HepG2 (cell line): ENCODE data around the gene TSEN34. TPM values are rescaled to one million over a fixed set of nuclear protein-coding genes. Genes with fewer than 3 reads are reported as not detected.

Experiments used
- CBX2 ChIP-seq, 2 experiments: fragments of 200-600 bp in 1 of 2; sonication (generic); formaldehyde crosslinking in 1 of 2; IDR thresholded peaks; 2 replicates each; pipeline versions ENCODE4 v1.7.0 to v1.8.1; 2018 to 2022; ENCODE audit warnings: low read depth in 2 of 2, low read length in 1 of 2, mild to moderate bottlenecking in 1 of 2, missing genetic modification reagents in 1 of 2
- FLYWCH1 ChIP-seq: sonication (generic); formaldehyde crosslinking; IDR thresholded peaks from 2 replicates; pipeline ENCODE4 v1.8.1; 2023; ENCODE audit warnings: mild to moderate bottlenecking, missing genetic modification reagents
- HDAC6 ChIP-seq: fragments of 200-600 bp; sonication (generic); IDR thresholded peaks from 2 replicates; pipeline ENCODE4 v1.7.0; 2017; ENCODE audit warnings: mild to moderate bottlenecking, antibody characterized with exemption, low read length, low read depth
- HNF4A ChIP-seq: sonication (generic); formaldehyde crosslinking; IDR thresholded peaks from 2 replicates; pipeline ENCODE4 v1.4.0; 2020; ENCODE audit warnings: missing genetic modification reagents
- HOMEZ ChIP-seq: IDR thresholded peaks from 2 replicates; pipeline ENCODE4 v1.6.1; 2016; ENCODE audit warnings: low read depth
- HOXA5 ChIP-seq: sonication (generic); formaldehyde crosslinking; IDR thresholded peaks from 2 replicates; pipeline ENCODE4 v1.4.0; 2020; ENCODE audit warnings: missing genetic modification reagents
- MBNL3 ChIP-seq: fragments of 250-450 bp; sonication (Bioruptor Pico); conservative IDR thresholded peaks from 2 replicates; pipeline ENCODE4 v1.8.0; 2022; ENCODE audit warnings: mild to moderate bottlenecking, inconsistent platforms
- MEIS1 ChIP-seq: sonication (generic); formaldehyde crosslinking; IDR thresholded peaks from 2 replicates; pipeline ENCODE4 v1.9.0; 2021; ENCODE audit warnings: mild to moderate bottlenecking, missing genetic modification reagents, moderate library complexity, borderline replicate concordance
- SIX1 ChIP-seq: sonication (generic); formaldehyde crosslinking; IDR thresholded peaks from 2 replicates; pipeline ENCODE4 v1.4.0; 2020; ENCODE audit warnings: missing genetic modification reagents, borderline replicate concordance
- SMARCC2 ChIP-seq: fragments of 450-650 bp; IDR thresholded peaks from 2 replicates; pipeline ENCODE4 v1.6.1; 2017; ENCODE audit warnings: antibody characterized with exemption, mild to moderate bottlenecking
- SP2 ChIP-seq: sonication (generic); formaldehyde crosslinking; IDR thresholded peaks from 2 replicates; pipeline ENCODE4 v1.5.1; 2020; ENCODE audit warnings: mild to moderate bottlenecking, missing genetic modification reagents
- TEAD2 ChIP-seq: sonication (generic); formaldehyde crosslinking; IDR thresholded peaks from 2 replicates; pipeline ENCODE4 v1.9.0; 2021; ENCODE audit warnings: missing genetic modification reagents
- ZBTB20 ChIP-seq: sonication (generic); formaldehyde crosslinking; IDR thresholded peaks from 2 replicates; pipeline ENCODE4 v1.8.1; 2023; ENCODE audit warnings: missing genetic modification reagents, low read depth, mild to moderate bottlenecking, borderline replicate concordance
- ZNF251 ChIP-seq: sonication (generic); formaldehyde crosslinking; IDR thresholded peaks from 2 replicates; pipeline ENCODE4 v1.9.0; 2021; ENCODE audit warnings: mild to moderate bottlenecking, missing genetic modification reagents
- ZNF292 ChIP-seq: sonication (generic); formaldehyde crosslinking; IDR thresholded peaks from 2 replicates; pipeline ENCODE4 v1.8.1; 2022; ENCODE audit warnings: mild to moderate bottlenecking, low read depth, missing genetic modification reagents, borderline replicate concordance
- ZNF296 ChIP-seq: sonication (generic); formaldehyde crosslinking; conservative IDR thresholded peaks from 2 replicates; pipeline ENCODE4 v1.5.0; 2020; ENCODE audit warnings: mild to moderate bottlenecking, missing genetic modification reagents
- ZNF34 ChIP-seq: sonication (generic); formaldehyde crosslinking; IDR thresholded peaks from 2 replicates; pipeline ENCODE4 v1.4.0; 2020; ENCODE audit warnings: mild to moderate bottlenecking, missing genetic modification reagents, borderline replicate concordance
- ZNF781 ChIP-seq: sonication (generic); formaldehyde crosslinking; IDR thresholded peaks from 2 replicates; pipeline ENCODE4 v1.5.1; 2020; ENCODE audit warnings: borderline replicate concordance, mild to moderate bottlenecking, missing genetic modification reagents; ENCODE audit errors: not compliant biosample characterization
- polyA plus RNA-seq, 8 experiments: library from polyadenylated mRNA; depleted of rRNA in 3 of 8; stranded (reverse) in 7 of 8; unstranded in 1 of 8; fragments of >200 nt; fragmentation: Illumina TruSeq in 4 of 8; extraction: Trizol in 4 of 8; gene quantifications; 2 replicates each; pipeline versions ENCODE4 v1.2.1 to v1.2.3, GENCODE V29; 2011 to 2016; ENCODE audit warnings: low read depth in 4 of 8, missing spikeins in 1 of 8, mixed read lengths in 1 of 8; ENCODE audit not compliant: insufficient read depth in 1 of 8
- total RNA-seq, 5 experiments: library from RNA; depleted of rRNA; stranded (reverse); fragments of >200 nt; fragmentation: Illumina TruSeq; extraction: Trizol; gene quantifications; 2 replicates each; pipeline ENCODE4 v1.2.3, GENCODE V29; 2016; ENCODE audit warnings: low read depth in 1 of 5
- TF ChIP-seq, protein P1 (sequence below): sonication (generic); formaldehyde crosslinking; IDR thresholded peaks from 2 replicates; pipeline ENCODE4 v1.4.0; 2020; ENCODE audit warnings: missing genetic modification reagents
- TF ChIP-seq, protein P2 (sequence below): sonication (generic); formaldehyde crosslinking; IDR thresholded peaks from 2 replicates; pipeline ENCODE4 v1.5.1; 2020; ENCODE audit warnings: missing genetic modification reagents, mild to moderate bottlenecking, borderline replicate concordance
- TF ChIP-seq, protein P3 (sequence below): IDR thresholded peaks from 2 replicates; pipeline ENCODE4 v1.6.1; 2018; ENCODE audit warnings: missing genetic modification reagents

TSEN34 gene
- total and polyA plus RNA-seq, 2 of the 13 experiments (the other 11 are each of a cell fraction or from before 2014, with no cell fraction given): 55.1 to 65.4 TPM

DNA sequence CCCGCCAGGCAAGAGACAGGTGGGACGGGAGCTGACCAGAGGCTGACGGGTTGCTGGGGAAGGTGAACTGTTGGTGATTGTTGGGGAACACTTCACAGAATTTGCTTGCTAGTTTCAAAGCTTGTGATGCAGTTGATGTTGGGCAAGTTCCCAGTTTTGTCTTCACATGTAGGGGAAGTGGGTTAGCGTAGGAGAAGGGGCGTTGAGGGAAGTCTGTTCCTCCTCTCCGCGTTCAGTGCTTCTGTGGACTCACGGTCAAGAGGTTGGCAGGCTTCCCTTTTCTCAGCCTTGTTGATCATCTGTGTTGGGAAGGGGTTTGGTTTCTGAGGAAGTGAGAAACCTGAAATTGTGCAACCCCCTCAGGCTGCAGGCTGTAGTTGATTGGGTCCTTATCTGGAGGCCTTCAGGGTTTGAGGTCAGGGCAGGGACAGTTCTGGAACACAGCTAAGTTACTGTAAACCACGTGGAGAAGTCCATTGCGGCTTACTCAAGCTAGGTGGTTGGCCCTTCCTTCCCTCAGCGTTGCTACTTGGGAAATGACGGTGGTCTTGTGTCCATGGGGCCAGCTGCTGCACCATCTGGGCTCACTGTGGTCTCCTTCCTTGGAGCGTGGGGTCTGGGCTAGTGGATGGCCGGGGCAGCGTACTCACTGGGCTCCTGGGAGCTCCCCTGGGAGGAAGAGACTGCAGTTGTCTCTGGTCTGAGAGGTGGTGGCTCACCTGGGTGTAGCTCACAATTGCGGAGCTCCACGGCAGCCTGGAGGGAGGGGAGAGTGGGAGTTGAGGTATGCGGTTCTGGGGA lies 17.1 kb downstream of the TSEN34 start (continued):
- TF ChIP-seq SIX1: no peak
- no peak for TF ChIP-seq ZNF781 (CRISPR knock-in tag)
- no peak; the same call in 1 of the 2 replicates for TF ChIP-seq HNF4A (CRISPR knock-in tag)
- no peak for TF ChIP-seq HOMEZ (CRISPR knock-in tag)
- no peak for TF ChIP-seq TEAD2 (CRISPR knock-in tag)
- TF ChIP-seq HOXA5 (CRISPR knock-in tag): no peak
- no peak for TF ChIP-seq ZBTB20 (CRISPR knock-in tag)
- no peak for TF ChIP-seq SP2 (CRISPR knock-in tag)
- no peak for TF ChIP-seq HDAC6
- TF ChIP-seq, protein P1, sequence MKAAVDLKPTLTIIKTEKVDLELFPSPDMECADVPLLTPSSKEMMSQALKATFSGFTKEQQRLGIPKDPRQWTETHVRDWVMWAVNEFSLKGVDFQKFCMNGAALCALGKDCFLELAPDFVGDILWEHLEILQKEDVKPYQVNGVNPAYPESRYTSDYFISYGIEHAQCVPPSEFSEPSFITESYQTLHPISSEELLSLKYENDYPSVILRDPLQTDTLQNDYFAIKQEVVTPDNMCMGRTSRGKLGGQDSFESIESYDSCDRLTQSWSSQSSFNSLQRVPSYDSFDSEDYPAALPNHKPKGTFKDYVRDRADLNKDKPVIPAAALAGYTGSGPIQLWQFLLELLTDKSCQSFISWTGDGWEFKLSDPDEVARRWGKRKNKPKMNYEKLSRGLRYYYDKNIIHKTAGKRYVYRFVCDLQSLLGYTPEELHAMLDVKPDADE (CRISPR knock-in tag): no peak
- TF ChIP-seq ZNF251 (CRISPR knock-in tag): no peak
- TF ChIP-seq SMARCC2: no peak
- no peak for TF ChIP-seq MEIS1 (CRISPR knock-in tag)
- TF ChIP-seq, protein P2, sequence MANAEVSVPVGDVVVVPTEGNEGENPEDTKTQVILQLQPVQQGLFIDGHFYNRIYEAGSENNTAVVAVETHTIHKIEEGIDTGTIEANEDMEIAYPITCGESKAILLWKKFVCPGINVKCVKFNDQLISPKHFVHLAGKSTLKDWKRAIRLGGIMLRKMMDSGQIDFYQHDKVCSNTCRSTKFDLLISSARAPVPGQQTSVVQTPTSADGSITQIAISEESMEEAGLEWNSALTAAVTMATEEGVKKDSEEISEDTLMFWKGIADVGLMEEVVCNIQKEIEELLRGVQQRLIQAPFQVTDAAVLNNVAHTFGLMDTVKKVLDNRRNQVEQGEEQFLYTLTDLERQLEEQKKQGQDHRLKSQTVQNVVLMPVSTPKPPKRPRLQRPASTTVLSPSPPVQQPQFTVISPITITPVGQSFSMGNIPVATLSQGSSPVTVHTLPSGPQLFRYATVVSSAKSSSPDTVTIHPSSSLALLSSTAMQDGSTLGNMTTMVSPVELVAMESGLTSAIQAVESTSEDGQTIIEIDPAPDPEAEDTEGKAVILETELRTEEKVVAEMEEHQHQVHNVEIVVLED: no peak
- no peak for TF ChIP-seq FLYWCH1 (CRISPR knock-in tag)
- TF ChIP-seq ZNF292 (CRISPR knock-in tag): no peak
- no peak for TF ChIP-seq ZNF296 (CRISPR knock-in tag)
- TF ChIP-seq MBNL3 (CRISPR knock-in tag): no peak
- TF ChIP-seq, protein P3, sequence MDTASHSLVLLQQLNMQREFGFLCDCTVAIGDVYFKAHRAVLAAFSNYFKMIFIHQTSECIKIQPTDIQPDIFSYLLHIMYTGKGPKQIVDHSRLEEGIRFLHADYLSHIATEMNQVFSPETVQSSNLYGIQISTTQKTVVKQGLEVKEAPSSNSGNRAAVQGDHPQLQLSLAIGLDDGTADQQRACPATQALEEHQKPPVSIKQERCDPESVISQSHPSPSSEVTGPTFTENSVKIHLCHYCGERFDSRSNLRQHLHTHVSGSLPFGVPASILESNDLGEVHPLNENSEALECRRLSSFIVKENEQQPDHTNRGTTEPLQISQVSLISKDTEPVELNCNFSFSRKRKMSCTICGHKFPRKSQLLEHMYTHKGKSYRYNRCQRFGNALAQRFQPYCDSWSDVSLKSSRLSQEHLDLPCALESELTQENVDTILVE (CRISPR knock-in tag): no peak; the same call in 1 of the 2 replicates
- TF ChIP-seq CBX2 (IDR thresholded peaks at IDR 0.05; ENCODE audit: low read depth, low read length): no peak
- no peak for TF ChIP-seq CBX2 (CRISPR knock-in tag; IDR thresholded peaks at IDR 0.05; ENCODE audit: low read depth)
- no peak for TF ChIP-seq ZNF34 (CRISPR knock-in tag)
